ENCODE measurements around the gene RTTN.

RTTN gene

DNA sequence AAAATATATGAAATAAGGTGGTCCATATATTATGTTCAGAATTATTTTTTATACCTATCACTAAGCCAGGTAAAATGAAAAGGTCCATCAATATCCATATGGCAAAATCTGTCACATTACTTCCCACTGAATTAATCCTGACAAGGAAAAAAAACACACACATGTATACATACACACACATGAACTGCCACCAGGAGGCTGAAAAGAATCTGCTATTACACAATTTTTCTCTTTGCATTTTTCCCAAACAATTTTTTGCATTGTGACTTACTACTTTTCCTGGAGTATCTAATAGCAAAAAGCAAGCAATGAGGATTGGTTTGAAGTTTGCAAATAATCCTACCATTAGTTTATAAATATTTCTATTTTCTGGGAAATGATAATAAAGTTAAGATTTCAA is 129.6 kb downstream of the RTTN start:
- DNase-seq, result no peak

DNA sequence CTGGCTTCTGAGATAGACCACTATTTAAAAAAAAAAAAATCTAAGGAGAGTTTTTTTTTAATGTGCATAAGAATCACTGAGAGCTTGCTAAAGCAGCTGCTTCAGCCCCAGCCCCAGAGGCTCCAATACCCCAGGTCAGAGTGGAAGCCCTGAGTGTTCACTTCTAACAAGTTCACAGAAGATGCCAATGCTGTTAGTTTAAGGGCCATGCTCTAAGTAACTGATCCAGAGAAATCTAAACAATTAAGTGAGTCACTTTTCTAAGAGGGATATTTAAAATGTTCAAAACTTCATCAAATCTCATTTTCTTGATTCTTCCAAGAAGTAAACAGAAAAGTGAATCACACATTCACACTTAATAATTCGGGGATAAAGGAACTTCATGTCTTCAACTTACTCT is 131.4 kb downstream of the RTTN start:
- DNase-seq, result no peak

GRCh38 chr18:70073432-70073831 is 132.1 kb downstream of the RTTN start:
- no peak for DNase-seq

- DNase-seq, result peak; percentile 40
Measured at GRCh38 chr18:70072678-70073077, 132.8 kb downstream of the RTTN start.

DNA sequence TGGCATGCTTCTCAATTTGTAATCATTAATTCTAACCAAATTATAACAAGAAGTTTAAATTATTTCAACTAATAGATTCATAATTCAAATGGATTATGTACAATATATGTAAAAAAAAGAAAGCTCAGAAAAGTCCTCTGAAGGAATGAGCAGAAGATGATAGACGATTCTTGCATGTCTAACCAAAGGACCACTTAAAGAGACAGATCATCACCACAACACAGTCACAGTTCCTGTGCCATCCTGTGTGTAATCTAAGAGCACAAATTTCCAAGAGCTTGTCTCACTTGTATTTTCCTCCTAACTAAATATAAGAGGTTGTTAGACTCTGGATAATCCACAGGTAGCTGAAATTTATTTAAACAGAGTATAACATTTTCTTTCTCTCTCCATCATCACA is 135.5 kb downstream of the RTTN start:
- DNase-seq, result no peak

DNA sequence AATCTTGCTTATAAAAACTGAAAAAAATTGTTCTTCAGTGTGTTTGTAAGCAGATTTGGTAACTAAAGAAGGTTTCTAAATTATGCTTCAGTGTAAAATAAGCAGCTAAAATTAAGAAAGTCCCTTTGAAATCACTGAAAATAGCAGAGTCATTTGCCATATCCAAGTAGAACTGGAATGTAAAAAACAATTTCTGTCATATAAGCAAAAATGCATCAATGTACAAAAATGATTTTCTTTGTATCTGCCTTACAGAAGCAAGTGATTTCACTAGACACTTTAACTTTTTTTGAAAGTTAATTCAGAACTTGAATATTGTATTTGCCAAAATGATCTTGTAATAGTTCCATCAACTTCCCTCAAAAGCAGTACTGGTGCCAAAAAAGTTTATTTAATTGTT is 136.1 kb downstream of the RTTN start:
- no peak for DNase-seq

- DNase-seq, result no peak
Measured at GRCh38 chr18:70068981-70069380, 136.5 kb downstream of the RTTN start.

DNA sequence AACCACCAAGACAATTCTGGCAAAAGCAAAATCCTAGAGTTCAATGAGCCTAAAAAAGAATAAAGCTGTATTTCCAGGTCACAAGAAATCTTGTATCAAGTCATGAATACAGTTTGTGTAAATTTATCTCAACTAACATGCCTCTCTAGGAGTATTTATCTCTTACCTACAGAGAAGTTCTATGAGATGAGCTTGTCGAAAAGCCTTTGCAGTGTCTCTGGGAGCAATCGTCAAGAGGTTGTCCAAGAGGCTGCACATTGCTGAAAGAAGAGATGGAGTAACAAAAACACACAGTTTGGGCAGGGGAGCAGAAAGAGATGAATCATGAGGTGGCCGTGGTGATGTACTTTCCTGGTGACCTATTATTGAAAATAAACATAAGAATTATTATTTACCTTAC is 145.8 kb downstream of the RTTN start:
- DNase-seq, result no peak

GRCh38 chr18:70058916-70059315 is 146.6 kb downstream of the RTTN start:
- DNase-seq, result no peak

GRCh38 chr18:70047931-70048603 is 157.4 kb downstream of the RTTN start:
- DNase-seq, result no peak

DNA sequence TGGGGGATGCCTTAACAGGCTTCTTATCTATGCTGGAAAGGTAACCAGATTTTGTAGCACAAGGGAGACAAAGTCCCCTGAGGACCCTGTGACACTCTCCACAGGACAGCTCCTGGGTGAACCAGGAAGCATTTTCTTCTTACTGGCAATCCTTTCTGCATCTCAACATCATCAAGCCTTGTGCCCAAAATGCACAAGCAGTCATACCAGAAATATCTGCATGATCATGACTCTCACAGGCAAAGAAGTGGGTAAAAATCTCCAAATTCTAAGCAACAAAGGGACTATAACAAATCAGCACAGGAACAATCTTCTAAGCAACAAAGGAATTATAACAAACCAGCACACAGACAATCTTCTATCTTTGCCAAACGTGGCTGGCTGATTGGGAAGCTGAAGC is 158.7 kb downstream of the RTTN start:
- DNase-seq, result no peak

- DNase-seq, result peak; percentile 31
Measured at GRCh38 chr18:70046207-70046606, 159.3 kb downstream of the RTTN start.

GRCh38 chr18:70044632-70045031 is 160.9 kb downstream of the RTTN start:
- DNase-seq, result peak; percentile 95

DNA sequence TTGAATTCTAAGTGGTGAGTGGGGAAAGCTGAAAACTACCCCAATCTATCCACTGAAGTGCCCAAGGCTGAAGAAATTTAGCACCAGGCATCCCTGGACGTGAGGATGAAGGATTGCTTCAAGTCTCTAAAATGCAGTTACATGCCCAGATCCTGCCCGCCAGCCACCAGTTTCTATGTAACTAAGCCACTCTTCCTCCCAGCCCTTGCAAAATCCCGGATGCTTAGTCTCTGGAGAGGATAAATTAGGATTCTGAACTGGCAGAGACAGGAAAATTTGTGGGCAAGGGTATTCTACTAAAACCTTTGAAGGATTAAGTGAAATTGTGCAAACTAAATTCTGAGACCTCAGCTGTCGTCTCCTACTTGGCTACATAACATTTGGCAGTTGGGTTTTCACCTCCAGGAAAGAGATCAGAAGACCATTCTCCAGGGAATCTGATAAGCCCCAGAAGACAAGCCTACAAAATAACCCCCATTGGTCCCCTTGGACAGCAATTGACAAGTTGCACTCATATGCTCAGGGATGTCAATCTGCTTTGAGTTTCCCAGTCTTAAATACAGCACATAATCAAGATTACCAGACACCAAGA is 163.9 kb downstream of the RTTN start:
- DNase-seq, result no peak

- no peak for DNase-seq
Measured at GRCh38 chr18:70039186-70039585, 166.3 kb downstream of the RTTN start.

DNA sequence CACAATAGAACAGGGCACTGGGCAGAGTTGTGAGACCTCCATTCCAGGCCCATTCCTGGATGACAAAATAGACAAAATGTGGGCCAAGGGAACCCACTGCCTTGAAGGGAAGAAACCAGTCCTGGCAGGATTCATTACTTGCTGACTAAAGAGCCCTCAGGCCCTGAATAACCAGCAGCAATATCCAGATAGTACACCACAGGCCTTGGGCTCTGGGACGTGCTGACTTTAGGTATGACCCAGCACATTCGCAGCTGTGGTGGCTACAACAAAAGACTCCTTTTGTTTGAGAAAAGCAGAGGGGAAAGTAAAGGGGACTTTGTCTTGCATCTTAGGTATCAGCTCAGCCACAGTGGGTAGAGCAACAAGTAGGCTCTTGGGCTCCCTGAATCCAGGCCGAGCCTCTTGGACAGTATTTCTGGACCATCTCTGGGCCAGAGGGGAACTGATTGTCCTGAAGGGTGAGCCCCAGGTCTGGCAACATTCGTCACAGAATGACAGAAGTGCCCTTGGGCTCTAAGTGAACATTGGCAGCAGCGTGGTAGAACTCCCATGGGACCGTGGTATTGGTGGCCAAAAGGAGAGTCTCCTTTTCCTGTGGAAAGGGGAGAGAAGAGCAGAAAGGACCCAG is 167.9 kb downstream of the RTTN start:
- no peak for DNase-seq

- DNase-seq, result no peak
Measured at GRCh38 chr18:70036771-70037347, 168.6 kb downstream of the RTTN start.

DNA sequence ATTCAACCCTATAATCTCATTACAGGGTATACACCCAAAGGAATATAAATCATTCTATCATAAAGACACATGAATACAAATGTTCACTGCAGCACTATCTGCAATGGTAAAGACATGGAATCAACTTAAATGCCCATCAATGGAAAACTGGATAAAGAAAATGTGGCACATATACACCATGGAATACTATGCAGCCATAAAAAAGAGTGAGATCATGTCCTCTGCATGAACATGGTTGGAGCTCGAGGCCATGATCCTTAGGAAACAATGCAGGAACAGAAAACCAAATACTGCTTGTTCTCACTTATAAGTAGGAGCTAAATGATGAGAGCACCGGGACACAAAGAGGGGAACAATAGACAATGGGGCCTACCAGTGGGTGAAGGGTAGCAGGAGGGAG is 169.3 kb downstream of the RTTN start:
- no peak for DNase-seq

- no peak for DNase-seq
Measured at GRCh38 chr18:70031221-70031620, 174.3 kb downstream of the RTTN start.

DNA sequence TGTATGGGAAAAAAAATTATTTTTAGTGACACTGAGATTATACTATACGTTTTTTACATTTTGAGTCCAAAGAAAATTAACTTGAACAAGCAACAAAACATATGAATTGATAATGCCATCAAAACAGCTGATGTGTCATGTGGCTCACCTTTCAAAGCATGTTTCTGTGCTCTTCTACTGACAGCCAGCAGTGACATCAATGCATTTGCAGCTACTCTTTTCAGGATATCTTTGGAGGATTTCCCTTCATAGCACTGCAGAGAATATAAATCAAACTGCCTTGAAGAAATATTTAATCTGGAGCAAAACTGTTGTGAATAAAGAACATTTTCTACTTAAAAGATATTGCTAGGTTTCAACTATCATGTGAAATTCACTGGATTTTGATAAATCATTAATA is 174.8 kb downstream of the RTTN start:
- DNase-seq, result no peak

DNA sequence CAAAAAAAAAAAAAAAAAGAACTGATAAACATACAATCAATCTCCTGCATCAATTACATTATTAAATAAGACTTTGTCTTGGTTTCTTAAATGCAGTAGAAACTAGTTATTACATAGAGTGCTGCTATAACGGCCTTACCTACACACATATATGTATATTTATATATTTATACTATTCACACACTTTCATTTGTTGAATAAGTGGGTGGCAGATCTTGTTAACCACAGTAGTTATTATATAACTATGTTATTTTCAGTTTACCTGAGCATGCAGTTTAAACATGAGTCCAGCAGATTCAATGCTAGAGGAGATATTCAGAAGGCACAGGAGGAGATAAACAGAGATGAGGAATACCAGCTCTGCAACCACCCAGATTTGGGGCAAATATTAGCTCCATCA is 176.3 kb downstream of the RTTN start:
- DNase-seq, result no peak

DNA sequence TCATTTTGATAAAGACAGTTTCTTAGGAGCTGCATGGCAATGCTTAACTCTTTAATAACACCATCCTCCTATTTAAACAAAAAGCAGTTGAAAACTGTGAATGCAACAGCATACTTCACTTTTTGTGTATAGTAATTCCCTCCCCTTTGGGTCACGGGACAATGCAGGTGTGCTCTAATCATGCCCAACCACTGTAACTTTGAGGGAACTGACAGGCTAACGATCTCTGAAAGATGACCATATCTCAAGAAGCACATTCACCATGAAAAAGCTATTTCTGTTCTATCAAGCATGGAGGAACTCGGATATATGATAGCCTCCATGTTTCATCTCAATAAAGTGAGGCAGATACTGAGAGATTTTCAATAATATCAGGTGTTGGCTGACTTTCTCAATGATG is 176.8 kb downstream of the RTTN start:
- no peak for DNase-seq

DNA sequence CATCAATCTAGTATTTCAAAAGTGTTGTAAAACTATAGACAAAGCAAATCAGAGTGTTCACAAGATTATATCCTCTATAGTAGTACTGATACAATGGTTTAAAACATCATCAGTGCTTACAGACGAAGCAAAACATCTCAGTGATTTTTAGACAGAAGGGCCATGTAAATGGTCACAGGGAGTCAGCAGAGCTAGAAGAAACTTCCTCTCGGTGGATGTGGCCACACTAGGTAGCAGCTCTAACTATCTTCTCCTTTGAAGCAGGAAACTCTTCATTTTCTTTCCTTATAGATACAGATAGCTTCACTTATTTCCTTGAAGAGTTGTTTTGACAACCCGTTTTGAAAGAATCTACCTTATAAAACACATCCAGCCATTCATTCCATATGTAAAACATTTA is 177.4 kb downstream of the RTTN start:
- DNase-seq, result no peak

GRCh38 chr18:70025580-70025979 is 179.9 kb downstream of the RTTN start:
- DNase-seq, result no peak

All from kidney glomerular epithelial cell (primary cell).